IMR-90 (cell line): ENCODE data around the gene HEATR1.

Experiments
- CEBPB ChIP-seq: IDR thresholded peaks from 2 replicates; pipeline ENCODE4 v1.6.1; 2012; ENCODE audit warnings: low read depth, low read length, improper control_type of control experiment
- POLR2A ChIP-seq: IDR thresholded peaks from 2 replicates; pipeline ENCODE4 v1.6.1; 2012; ENCODE audit warnings: mild to moderate bottlenecking, low read depth, low read length
- RAD21 ChIP-seq: IDR thresholded peaks from 2 replicates; pipeline ENCODE4 v1.6.1; 2012; ENCODE audit warnings: low read length, improper control_type of control experiment
- RCOR1 ChIP-seq: IDR thresholded peaks from 2 replicates; pipeline ENCODE4 v1.6.1; 2012; ENCODE audit warnings: mild to moderate bottlenecking, low read length, improper control_type of control experiment; ENCODE audit not compliant: insufficient replicate concordance
- RFX5 ChIP-seq: IDR thresholded peaks from 2 replicates; pipeline ENCODE4 v1.8.0; 2012; ENCODE audit warnings: low read depth, mild to moderate bottlenecking, low read length, moderate library complexity
- TF ChIP-seq, protein P1 (sequence below): fragments of 150-350 bp; IDR thresholded peaks from 2 replicates; pipeline ENCODE4 v1.6.1; 2017; ENCODE audit warnings: mild to moderate bottlenecking, antibody characterized with exemption, low read length, low read depth
- TF ChIP-seq, protein P2 (sequence below): conservative IDR thresholded peaks from 2 replicates; pipeline ENCODE4 v1.5.1; 2012; ENCODE audit warnings: mild to moderate bottlenecking, low read depth, low read length, improper control_type of control experiment

DNA sequence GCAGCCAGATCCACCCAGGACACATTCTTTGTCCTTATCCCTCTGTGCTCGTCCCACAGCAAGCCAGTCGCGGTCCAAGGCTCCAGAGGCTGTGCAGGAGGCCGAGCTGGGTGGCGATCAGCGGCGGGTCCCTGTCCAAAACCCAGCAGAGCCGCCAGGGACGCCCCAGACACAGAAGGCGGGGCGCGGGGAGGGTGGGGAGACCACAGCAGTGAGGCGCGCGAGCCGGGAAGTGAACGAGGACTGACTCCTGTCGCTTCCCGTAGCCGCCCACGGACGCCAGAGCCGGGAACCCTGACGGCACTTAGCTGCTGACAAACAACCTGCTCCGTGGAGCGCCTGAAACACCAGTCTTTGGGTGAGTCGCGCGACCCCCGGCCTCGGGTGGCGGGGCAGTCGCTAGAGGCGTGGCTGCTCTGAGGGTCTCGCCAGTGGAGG, 80.6 kb downstream of the HEATR1 start, which contains the start of gene LGALS8:
- TF ChIP-seq RCOR1: no peak
- peak; percentile 64 for TF ChIP-seq POLR2A
- TF ChIP-seq, protein P1, sequence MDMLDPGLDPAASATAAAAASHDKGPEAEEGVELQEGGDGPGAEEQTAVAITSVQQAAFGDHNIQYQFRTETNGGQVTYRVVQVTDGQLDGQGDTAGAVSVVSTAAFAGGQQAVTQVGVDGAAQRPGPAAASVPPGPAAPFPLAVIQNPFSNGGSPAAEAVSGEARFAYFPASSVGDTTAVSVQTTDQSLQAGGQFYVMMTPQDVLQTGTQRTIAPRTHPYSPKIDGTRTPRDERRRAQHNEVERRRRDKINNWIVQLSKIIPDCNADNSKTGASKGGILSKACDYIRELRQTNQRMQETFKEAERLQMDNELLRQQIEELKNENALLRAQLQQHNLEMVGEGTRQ: no peak
- TF ChIP-seq CEBPB: no peak
- TF ChIP-seq, protein P2, sequence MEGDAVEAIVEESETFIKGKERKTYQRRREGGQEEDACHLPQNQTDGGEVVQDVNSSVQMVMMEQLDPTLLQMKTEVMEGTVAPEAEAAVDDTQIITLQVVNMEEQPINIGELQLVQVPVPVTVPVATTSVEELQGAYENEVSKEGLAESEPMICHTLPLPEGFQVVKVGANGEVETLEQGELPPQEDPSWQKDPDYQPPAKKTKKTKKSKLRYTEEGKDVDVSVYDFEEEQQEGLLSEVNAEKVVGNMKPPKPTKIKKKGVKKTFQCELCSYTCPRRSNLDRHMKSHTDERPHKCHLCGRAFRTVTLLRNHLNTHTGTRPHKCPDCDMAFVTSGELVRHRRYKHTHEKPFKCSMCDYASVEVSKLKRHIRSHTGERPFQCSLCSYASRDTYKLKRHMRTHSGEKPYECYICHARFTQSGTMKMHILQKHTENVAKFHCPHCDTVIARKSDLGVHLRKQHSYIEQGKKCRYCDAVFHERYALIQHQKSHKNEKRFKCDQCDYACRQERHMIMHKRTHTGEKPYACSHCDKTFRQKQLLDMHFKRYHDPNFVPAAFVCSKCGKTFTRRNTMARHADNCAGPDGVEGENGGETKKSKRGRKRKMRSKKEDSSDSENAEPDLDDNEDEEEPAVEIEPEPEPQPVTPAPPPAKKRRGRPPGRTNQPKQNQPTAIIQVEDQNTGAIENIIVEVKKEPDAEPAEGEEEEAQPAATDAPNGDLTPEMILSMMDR: 0 out of 2 replicates have a peak, but pooled peaks have one; percentile 2
- TF ChIP-seq RFX5: no peak
- no peak for TF ChIP-seq RAD21
